CD4-positive, alpha-beta T cell (primary cell): ENCODE data around the gene PBOV1. TPM values are rescaled to one million over a fixed set of nuclear protein-coding genes. Genes with fewer than 3 reads are reported as not detected.

Experiments
- ATAC-seq: fragments of 200-7000 bp; cut with Tn5 transposase; one replicate; pipeline ENCODE4 v1.10.0; 2022; ENCODE audit warnings: mild to moderate bottlenecking; ENCODE audit not compliant: poor library complexity
- CTCF ChIA-PET: fragments of 350-600 bp; sonication (Branson Sonifier 250); formaldehyde crosslinking; loops from one replicate; lab custom pipeline; 2021; ENCODE audit warnings: antibody characterized with exemption, inconsistent platforms; lab: Charles Lee
- POLR2A ChIA-PET: fragments of 350-600 bp; sonication (Branson Sonifier 250); formaldehyde crosslinking; loops from one replicate; lab custom pipeline; 2021; ENCODE audit warnings: antibody characterized with exemption, inconsistent platforms; lab: Charles Lee
- DNase-seq, 14 experiments: peaks; one replicate each; pipeline ENCODE4 v3.0.0-alpha.2; 2013 to 2020; ENCODE audit warnings: mixed read lengths in 2 of 14
- H3K27ac ChIP-seq, 2 donors: one replicate each; pipeline versions ENCODE4 v1.5.1 to v1.7.0; 2013; ENCODE audit warnings: low read length in 2 of 2, low read depth in 1 of 2, mild to moderate bottlenecking in 1 of 2
- H3K27me3 ChIP-seq, 2 experiments: 1 replicate in 1 of 2; 2 replicates in 1 of 2; pipeline versions ENCODE4 v1.6.1 to v1.7.0; 2013; ENCODE audit warnings: low read length in 2 of 2, control low read depth in 1 of 2, mild to moderate bottlenecking in 1 of 2, moderate library complexity in 1 of 2; ENCODE audit not compliant: insufficient read depth in 2 of 2, control insufficient read depth in 1 of 2
- H3K36me3 ChIP-seq: one replicate; pipeline ENCODE4 v1.6.1; 2013; ENCODE audit warnings: low read length, control low read depth; ENCODE audit not compliant: insufficient read depth
- H3K4me1 ChIP-seq: one replicate; pipeline ENCODE4 v1.6.1; 2013; ENCODE audit warnings: low read length, control low read depth; ENCODE audit not compliant: insufficient read depth
- H3K4me3 ChIP-seq: one replicate; pipeline ENCODE4 v1.5.1; 2013; ENCODE audit warnings: mild to moderate bottlenecking, low read length, moderate library complexity
- H3K9me3 ChIP-seq, 2 experiments: 1 replicate in 1 of 2; 2 replicates in 1 of 2; pipeline versions ENCODE4 v1.6.1 to v1.7.0; 2013; ENCODE audit warnings: low read length in 2 of 2, mild to moderate bottlenecking in 2 of 2, control low read depth in 1 of 2, moderate library complexity in 1 of 2; ENCODE audit not compliant: control insufficient read depth in 1 of 2, insufficient read depth in 1 of 2
- H3K27ac Mint-ChIP-seq: one replicate; pipeline ENCODE4 v1.8.0; 2020; ENCODE audit warnings: mixed read lengths
- H3K27me3 Mint-ChIP-seq: one replicate; pipeline ENCODE4 v1.8.0; 2021; ENCODE audit warnings: mixed read lengths
- H3K36me3 Mint-ChIP-seq: one replicate; pipeline ENCODE4 v1.8.0; 2021; ENCODE audit warnings: low read depth, mixed read lengths
- H3K4me1 Mint-ChIP-seq: one replicate; pipeline ENCODE4 v1.8.0; 2021; ENCODE audit warnings: low read depth, mixed read lengths
- H3K4me3 Mint-ChIP-seq: one replicate; pipeline ENCODE4 v1.8.0; 2020; ENCODE audit warnings: mild to moderate bottlenecking, mixed read lengths
- H3K9me3 Mint-ChIP-seq: one replicate; pipeline ENCODE4 v1.8.0; 2020; ENCODE audit warnings: mixed read lengths
- CTCF ChIP-seq: fragments of 200-600 bp; IDR thresholded peaks from one replicate; pipeline ENCODE4 v1.8.0; 2022; ENCODE audit warnings: antibody characterized with exemption, mild to moderate bottlenecking
- intact Hi-C, 2 experiments: fragments of 100-400 bp; cut with DNase I in 1 of 2; cut with micrococcal nuclease in 1 of 2; formaldehyde crosslinking; loops; one replicate each; pipeline versions ENCODE4 v1.15.1 to v1.9.0; 2023 to 2025; cut with DNase I, micrococcal nuclease
- total RNA-seq, 174 experiments: library from RNA in 2 of 174; stranded (reverse) in 2 of 174; gene quantifications; one replicate each; pipeline ENCODE4 v1.2.3 and lab custom pipeline; 2021 to 2026

PBOV1 gene
- total RNA-seq, 2 experiments from 2014 or later: not detected

- ATAC-seq (no peak), DNase-seq (no peak)
- intact Hi-C loops: no loop called here
- Histone ChIP-seq H3K4me3 (no peak overlapping the region), H3K36me3 (no peaks in the 10 kb centered on the region), H3K4me1 (no peaks in the 10 kb centered on the region), H3K9me3 (no peaks in the 10 kb centered on the region), H3K27me3 (peaks cover 0 to 15% of the 10 kb centered on the region in 2 experiments), H3K27ac (no peak overlapping the region)
- no peak overlapping the region for H3K27ac Mint-ChIP-seq
- H3K4me3 Mint-ChIP-seq: no peak overlapping the region
- peaks cover 70% of the 10 kb centered on the region for H3K27me3 Mint-ChIP-seq
- POLR2A ChIA-PET: no interaction called here
- no peaks in the 10 kb centered on the region for H3K9me3 Mint-ChIP-seq
- no peaks in the 10 kb centered on the region for H3K4me1 Mint-ChIP-seq
- CTCF ChIA-PET: no interaction called here
- no peak for TF ChIP-seq CTCF
- H3K36me3 Mint-ChIP-seq: no peaks in the 10 kb centered on the region
Measured at GRCh38 chr6:138187156-138187555, 31.1 kb downstream of the PBOV1 start.

DNA sequence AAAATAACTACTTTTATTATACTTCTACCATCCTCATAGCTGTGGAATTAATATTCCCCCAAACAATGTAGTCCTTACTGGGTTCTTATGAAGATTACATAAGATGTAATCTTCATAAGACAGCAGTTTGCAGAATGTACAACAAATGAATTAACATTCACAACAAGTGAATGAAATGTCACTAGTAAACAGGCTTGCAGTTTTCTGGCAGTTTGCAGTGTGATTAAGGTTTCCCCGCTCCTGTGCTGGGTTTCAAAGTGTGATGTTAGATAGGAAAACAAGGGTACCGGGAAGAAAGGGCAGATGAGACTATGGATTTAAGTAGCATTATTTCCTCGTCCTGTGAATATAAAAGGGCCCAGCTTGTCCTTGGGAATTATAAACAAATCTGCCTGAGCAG lies 34.1 kb downstream of the PBOV1 start:
- Mint-ChIP-seq H3K36me3 (no peaks in the 10 kb centered on the region), H3K9me3 (no peaks in the 10 kb centered on the region), H3K4me1 (no peaks in the 10 kb centered on the region), H3K4me3 (no peak overlapping the region), H3K27me3 (peaks cover 64% of the 10 kb centered on the region), H3K27ac (no peak overlapping the region)
- Histone ChIP-seq H3K4me3 (no peak overlapping the region), H3K4me1 (no peaks in the 10 kb centered on the region), H3K9me3 (no peaks in the 10 kb centered on the region), H3K27me3 (peaks cover 0 to 15% of the 10 kb centered on the region in 2 experiments), H3K36me3 (no peaks in the 10 kb centered on the region), H3K27ac (no peak overlapping the region)
- CTCF ChIA-PET: no interaction called here
- no peak for ATAC-seq
- intact Hi-C loops: no loop called here
- TF ChIP-seq CTCF: no peak
- DNase-seq: no peak
- POLR2A ChIA-PET: no interaction called here

DNA sequence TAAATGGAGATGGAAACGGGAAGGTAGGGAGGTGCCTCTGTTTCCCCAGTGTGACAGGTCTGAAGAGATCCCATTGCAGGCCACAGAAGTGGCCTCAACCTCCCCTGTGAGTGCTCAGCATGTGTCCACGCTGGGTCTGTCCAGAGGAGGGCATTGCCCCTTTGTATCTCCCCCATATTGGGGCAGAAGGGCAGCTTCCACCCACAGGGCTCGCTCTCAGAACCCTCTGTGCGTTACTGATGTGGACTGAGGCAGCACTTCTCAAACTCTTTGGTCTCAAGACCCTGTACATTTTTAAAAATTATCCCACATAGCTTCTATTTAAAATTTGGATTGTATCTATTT lies 34.5 kb downstream of the PBOV1 start:
- Mint-ChIP-seq H3K9me3 (no peaks in the 10 kb centered on the region), H3K27me3 (peaks cover 59% of the 10 kb centered on the region), H3K4me1 (no peaks in the 10 kb centered on the region), H3K27ac (no peak overlapping the region), H3K4me3 (no peak overlapping the region), H3K36me3 (no peaks in the 10 kb centered on the region)
- ChIA-PET POLR2A (no interaction called here), CTCF (no interaction called here)
- Histone ChIP-seq H3K4me3 (no peak overlapping the region), H3K27ac (no peak overlapping the region), H3K4me1 (no peaks in the 10 kb centered on the region), H3K27me3 (peaks cover 0 to 15% of the 10 kb centered on the region in 2 experiments), H3K36me3 (no peaks in the 10 kb centered on the region), H3K9me3 (peaks cover 0 to 2% of the 10 kb centered on the region in 2 experiments)
- no peak for ATAC-seq
- intact Hi-C loops: no loop called here
- no peak for DNase-seq
- no peak for TF ChIP-seq CTCF
